Omental fat pad (tissue), 4 donors: Measurements from ENCODE around the gene MAPT. TPM values are rescaled to one million over a fixed set of nuclear protein-coding genes. Genes with fewer than 3 reads are reported as not detected.
A peak's percentile ranks its signal among the peaks of the same experiment; 100 is the strongest.

Experiments used
- ATAC-seq: fragments of 150-250 bp; one replicate; pipeline ENCODE4 v1.9.1; 2016; ENCODE audit warnings: mild to moderate bottlenecking, moderate library complexity; ENCODE audit not compliant: low FRiP score
- DNase-seq: peaks from one replicate; pipeline ENCODE4 v3.0.0-alpha.2; 2019; ENCODE audit warnings: low spot score
- total RNA-seq, 4 donors: library from RNA; depleted of rRNA; stranded (reverse); fragments of >200 nt; gene quantifications; one replicate each; pipeline ENCODE4 v1.1.0, GENCODE V29; 2016
- TF ChIP-seq, protein P1 (sequence below), 3 donors: fragments of 450-650 bp; IDR thresholded peaks; one replicate each; pipeline ENCODE4 v1.5.1; 2016 to 2017; ENCODE audit warnings: antibody characterized with exemption in 3 of 3, mild to moderate bottlenecking in 3 of 3, moderate library complexity in 2 of 3

MAPT gene
- total RNA-seq, 4 donors from 2014 or later, result 4.3 to 18.2 (median 6.4) TPM

GRCh38 chr17:45851464-45851863 lies 42.9 kb upstream of the MAPT start:
- ATAC-seq (no peak), DNase-seq (no peak)
- TF ChIP-seq, protein P1, sequence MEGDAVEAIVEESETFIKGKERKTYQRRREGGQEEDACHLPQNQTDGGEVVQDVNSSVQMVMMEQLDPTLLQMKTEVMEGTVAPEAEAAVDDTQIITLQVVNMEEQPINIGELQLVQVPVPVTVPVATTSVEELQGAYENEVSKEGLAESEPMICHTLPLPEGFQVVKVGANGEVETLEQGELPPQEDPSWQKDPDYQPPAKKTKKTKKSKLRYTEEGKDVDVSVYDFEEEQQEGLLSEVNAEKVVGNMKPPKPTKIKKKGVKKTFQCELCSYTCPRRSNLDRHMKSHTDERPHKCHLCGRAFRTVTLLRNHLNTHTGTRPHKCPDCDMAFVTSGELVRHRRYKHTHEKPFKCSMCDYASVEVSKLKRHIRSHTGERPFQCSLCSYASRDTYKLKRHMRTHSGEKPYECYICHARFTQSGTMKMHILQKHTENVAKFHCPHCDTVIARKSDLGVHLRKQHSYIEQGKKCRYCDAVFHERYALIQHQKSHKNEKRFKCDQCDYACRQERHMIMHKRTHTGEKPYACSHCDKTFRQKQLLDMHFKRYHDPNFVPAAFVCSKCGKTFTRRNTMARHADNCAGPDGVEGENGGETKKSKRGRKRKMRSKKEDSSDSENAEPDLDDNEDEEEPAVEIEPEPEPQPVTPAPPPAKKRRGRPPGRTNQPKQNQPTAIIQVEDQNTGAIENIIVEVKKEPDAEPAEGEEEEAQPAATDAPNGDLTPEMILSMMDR (IDR thresholded peaks at IDR 0.05), result no peak

DNA sequence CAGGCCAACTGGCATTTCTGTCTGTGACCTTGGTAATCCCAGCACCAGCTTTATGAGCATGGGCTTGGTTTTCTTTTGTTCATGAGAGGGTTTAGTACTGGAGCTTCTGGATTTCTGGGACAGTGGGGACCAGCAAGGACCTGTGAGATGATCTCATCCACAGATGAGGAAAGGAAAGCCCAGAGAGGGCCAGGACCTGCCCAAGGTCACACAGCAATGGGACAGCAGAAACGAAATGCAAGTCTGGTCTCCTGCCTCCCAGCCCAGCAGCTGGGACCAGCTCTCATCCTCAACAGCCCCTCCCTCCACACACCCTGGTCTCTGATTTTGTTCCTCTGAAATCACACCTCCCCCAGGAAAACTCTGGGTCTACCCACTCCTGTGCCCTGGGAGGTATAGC lies 42.5 kb upstream of the MAPT start:
- DNase-seq (no peak), ATAC-seq (no peak)
- TF ChIP-seq, protein P1 (IDR thresholded peaks at IDR 0.05), result no peak

DNA sequence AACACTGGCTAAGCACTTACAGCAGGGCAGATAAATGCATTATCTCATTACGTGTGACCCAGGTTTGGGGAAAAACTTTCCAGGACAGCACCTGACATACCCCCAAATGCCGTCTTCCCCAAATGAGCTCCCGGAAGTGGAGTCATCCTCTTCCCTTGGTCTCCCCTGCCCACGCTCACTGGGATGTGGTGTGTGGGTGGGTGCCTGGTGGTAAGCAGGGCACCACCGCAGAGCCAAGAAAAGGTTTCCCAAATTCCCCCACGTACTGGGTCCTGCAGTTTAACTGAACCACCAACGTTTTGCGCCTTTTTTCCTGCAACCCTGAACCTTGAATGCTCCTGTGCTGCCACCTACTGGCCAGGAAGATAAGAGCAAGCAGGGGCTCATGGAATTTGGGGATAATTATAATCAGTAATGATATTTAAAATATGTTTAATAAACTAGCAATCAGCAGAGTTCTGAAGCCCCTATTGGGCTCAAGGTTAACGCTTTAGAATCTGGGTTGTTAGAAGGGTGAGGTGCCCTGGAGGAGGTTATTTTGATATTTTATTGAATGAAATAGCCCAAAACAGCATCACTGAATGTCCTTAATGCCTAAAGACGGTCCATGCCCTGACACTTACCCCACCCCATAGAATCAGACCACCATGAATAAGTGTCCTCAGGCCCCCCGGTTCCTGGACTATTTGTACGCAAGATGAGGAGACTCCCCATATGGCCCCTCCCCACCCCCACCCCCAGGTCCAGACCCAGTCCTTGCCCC lies 41.6 kb upstream of the MAPT start:
- ATAC-seq (no peak), DNase-seq (peak; percentile 75)
- TF ChIP-seq, protein P1 (IDR thresholded peaks at IDR 0.05), result no peak

DNA sequence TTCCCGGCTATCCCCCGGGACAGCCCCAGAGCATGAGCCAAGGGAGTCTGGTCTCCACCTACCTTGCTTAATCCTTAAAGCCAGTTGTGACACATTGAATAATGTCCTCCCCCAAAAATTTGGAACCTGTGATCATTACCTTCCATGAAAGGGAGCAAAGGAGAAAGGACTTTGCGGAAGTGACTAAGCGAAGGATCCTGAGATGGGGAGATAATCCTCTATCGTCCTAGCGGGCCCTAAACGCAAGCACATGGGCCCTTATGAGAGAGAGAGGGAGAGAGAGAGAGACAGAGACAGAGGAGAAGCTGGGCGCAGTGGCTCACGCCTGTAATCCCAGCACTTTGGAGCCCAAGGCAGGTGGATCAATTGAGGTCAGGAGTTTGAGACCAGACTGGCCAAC lies 40.1 kb upstream of the MAPT start:
- ATAC-seq, result no peak
- TF ChIP-seq, protein P1 (IDR thresholded peaks at IDR 0.05), result no peak
- no peak for DNase-seq

DNA sequence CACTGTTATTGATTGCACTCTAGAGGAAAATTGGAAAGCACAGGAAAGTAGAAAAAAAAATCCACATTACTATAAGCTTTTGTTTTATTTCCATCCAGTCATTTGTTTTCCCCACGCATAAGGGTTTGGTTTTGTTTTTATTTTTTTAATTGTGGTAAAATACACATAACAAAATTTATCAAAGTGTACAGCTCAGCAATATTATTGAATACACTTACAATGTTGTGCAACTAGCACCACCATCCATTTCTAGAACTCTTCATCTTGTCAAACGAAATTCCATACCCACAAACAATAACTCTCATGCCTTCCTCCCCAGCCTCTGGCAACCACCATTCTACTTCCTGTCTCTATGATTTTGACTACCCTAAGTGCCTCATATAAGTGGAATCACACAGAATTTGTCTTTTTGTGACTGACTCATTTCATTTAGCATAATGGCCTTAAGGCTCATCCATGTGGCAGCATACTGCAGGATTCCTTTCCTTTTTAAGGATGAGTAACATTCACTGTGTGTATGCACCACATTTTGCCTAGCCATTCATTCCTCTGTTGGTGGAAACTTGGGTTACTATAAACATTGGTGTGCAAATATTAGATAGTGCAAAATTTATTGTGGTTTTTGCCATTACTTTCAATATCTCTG lies 38.5 kb upstream of the MAPT start:
- no peak for DNase-seq
- ATAC-seq, result no peak
- TF ChIP-seq, protein P1 (IDR thresholded peaks at IDR 0.05), result no peak

DNA sequence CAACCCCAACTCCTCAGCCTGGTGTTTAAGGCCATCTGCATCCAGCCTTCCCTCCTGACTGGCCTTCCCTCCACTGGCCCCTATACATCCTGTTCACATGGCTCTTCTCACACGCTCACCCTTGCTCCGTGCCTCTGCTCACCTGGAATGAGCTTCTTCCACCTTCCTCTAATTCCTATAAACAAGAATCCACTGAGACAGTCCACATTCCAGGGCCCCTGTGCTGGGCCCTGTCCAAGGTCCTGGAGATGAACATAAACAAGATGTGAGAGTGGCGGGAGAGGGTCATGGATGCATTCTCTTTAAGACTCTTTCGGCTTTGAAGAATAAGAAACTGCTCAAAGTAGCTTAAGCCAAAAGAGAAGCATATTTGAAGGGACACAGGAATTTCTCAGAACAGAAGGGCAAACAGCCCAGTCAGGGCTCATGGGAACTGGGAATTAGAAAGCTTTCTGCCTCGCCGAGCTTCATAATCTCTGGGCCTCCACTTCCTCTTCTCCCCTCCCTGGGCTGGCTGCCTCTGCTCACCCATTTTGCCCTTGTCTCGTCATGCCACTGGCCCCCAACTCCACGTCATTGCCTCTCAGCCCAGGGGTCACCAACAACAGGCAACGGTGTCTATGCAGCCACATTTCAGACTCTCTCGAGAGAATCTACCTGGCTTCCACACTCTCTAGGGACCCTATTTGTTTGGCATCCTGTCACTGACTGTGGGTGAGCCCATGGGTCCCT lies 36.2 kb upstream of the MAPT start:
- no peak for DNase-seq
- no peak for ATAC-seq
- TF ChIP-seq, protein P1 (IDR thresholded peaks at IDR 0.05), result no peak
